ENCODE data around the gene FLYWCH2. TPM values are rescaled to one million over a fixed set of nuclear protein-coding genes. Genes with fewer than 3 reads are reported as not detected.

FLYWCH2 gene
- total and polyA plus RNA-seq, 2 experiments from 2014 or later: 30.9 to 45.0 TPM

DNA sequence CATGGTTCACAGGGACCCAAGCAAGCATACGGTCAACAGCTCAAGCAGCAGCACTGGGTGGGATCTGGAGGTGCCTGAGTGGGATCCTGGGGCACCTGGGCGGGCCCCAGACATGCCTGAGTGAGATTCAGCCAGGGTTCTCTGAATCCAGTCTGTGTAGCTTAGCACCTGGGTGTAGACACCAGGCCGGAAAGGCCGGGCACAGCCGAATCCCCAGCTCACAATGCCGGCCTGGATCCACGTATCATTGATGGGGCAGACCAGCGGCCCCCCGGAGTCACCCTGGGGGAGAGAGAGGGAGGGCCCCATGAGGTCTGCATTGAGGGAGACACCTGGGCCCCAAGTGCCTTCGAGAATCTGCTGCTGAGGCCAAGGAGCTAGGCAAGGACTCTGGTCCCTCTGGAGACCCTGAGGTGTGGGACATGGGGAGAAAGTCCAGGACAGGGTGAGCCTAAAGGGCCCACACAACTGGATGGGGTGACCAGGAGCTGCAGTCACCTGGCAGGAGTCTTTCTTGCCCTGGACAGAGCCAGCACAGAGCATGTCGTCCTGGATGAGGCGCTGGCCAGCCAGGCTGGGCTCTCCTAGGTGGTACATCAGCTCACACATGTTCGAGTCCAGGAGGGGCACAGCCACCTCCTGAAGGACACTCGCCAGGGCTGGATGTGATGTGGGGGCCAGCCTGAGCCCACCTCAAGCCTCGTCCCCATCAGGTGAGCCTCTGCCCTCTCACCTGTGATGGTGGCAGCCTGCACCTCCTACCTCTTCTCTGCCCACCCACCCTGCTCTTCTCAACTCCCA is 43.2 kb upstream of the FLYWCH2 start (continued):
- TF ChIP-seq, protein P1, sequence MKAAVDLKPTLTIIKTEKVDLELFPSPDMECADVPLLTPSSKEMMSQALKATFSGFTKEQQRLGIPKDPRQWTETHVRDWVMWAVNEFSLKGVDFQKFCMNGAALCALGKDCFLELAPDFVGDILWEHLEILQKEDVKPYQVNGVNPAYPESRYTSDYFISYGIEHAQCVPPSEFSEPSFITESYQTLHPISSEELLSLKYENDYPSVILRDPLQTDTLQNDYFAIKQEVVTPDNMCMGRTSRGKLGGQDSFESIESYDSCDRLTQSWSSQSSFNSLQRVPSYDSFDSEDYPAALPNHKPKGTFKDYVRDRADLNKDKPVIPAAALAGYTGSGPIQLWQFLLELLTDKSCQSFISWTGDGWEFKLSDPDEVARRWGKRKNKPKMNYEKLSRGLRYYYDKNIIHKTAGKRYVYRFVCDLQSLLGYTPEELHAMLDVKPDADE (IDR thresholded peaks at IDR 0.05): no peak

DNA sequence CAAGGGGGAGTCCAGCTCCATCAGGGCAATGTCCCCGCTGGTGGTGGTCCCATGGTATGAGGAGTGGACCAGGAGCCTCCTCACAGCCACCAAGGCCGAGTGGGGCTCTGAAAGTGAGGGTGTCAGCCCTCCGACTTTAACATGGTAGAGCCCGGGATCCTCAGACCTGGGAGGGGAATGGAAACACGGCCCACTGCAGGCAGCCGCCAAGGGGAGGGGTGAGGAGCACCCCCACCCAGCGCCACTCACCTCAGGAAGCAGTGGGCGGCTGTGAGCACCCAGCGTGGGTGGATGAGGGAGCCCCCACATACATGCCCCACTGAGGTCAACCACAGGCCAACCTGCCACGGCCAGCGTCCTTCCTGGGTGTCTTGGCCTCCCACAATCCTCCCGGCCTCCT is 42.1 kb upstream of the FLYWCH2 start:
- Mint-ChIP-seq H3K9me3 (peaks cover 7% of the 10 kb centered on the region), H3K36me3 (ENCODE audit: low read depth) (no peaks in the 10 kb centered on the region), H3K4me1 (peaks cover 13% of the 10 kb centered on the region), H3K27me3 (ENCODE audit: insufficient read depth, low read depth, poor library complexity) (peaks cover 14% of the 10 kb centered on the region), H3K4me3 (no peak overlapping the region), H3K27ac (no peak overlapping the region)
- DNase-seq (ENCODE audit: low spot score) (no peak), ATAC-seq (no peak)
- Histone ChIP-seq H3K27me3 (ENCODE audit: insufficient read depth) (peaks cover 13% of the 10 kb centered on the region; the same call in 1 of the 2 replicates), H3K4me2 (no peak overlapping the region), H3F3A (replicated peaks; ENCODE audit: low read depth) (no peaks in the 10 kb centered on the region; the same call in 1 of the 2 replicates), H4K20me1 (replicated peaks; ENCODE audit: insufficient read depth) (no peaks in the 10 kb centered on the region), H3K27ac (ENCODE audit: low read depth) (no peak overlapping the region), H3K9me2 (ENCODE audit: insufficient read depth) (no peaks in the 10 kb centered on the region), H3K4me3 (no peak overlapping the region), H2AFZ (no peak overlapping the region), H3K36me3 (ENCODE audit: insufficient read depth) (no peaks in the 10 kb centered on the region), H3K4me1 (ENCODE audit: insufficient read depth) (no peaks in the 10 kb centered on the region), H3K79me2 (replicated peaks; ENCODE audit: insufficient read depth) (no peaks in the 10 kb centered on the region)
- TF ChIP-seq, protein P1 (IDR thresholded peaks at IDR 0.05): no peak
- TF ChIP-seq, protein P2, sequence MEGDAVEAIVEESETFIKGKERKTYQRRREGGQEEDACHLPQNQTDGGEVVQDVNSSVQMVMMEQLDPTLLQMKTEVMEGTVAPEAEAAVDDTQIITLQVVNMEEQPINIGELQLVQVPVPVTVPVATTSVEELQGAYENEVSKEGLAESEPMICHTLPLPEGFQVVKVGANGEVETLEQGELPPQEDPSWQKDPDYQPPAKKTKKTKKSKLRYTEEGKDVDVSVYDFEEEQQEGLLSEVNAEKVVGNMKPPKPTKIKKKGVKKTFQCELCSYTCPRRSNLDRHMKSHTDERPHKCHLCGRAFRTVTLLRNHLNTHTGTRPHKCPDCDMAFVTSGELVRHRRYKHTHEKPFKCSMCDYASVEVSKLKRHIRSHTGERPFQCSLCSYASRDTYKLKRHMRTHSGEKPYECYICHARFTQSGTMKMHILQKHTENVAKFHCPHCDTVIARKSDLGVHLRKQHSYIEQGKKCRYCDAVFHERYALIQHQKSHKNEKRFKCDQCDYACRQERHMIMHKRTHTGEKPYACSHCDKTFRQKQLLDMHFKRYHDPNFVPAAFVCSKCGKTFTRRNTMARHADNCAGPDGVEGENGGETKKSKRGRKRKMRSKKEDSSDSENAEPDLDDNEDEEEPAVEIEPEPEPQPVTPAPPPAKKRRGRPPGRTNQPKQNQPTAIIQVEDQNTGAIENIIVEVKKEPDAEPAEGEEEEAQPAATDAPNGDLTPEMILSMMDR (conservative IDR thresholded peaks at IDR 0.05; ENCODE audit: low read depth in 2 of 2): no peak
- TF ChIP-seq, protein P3, sequence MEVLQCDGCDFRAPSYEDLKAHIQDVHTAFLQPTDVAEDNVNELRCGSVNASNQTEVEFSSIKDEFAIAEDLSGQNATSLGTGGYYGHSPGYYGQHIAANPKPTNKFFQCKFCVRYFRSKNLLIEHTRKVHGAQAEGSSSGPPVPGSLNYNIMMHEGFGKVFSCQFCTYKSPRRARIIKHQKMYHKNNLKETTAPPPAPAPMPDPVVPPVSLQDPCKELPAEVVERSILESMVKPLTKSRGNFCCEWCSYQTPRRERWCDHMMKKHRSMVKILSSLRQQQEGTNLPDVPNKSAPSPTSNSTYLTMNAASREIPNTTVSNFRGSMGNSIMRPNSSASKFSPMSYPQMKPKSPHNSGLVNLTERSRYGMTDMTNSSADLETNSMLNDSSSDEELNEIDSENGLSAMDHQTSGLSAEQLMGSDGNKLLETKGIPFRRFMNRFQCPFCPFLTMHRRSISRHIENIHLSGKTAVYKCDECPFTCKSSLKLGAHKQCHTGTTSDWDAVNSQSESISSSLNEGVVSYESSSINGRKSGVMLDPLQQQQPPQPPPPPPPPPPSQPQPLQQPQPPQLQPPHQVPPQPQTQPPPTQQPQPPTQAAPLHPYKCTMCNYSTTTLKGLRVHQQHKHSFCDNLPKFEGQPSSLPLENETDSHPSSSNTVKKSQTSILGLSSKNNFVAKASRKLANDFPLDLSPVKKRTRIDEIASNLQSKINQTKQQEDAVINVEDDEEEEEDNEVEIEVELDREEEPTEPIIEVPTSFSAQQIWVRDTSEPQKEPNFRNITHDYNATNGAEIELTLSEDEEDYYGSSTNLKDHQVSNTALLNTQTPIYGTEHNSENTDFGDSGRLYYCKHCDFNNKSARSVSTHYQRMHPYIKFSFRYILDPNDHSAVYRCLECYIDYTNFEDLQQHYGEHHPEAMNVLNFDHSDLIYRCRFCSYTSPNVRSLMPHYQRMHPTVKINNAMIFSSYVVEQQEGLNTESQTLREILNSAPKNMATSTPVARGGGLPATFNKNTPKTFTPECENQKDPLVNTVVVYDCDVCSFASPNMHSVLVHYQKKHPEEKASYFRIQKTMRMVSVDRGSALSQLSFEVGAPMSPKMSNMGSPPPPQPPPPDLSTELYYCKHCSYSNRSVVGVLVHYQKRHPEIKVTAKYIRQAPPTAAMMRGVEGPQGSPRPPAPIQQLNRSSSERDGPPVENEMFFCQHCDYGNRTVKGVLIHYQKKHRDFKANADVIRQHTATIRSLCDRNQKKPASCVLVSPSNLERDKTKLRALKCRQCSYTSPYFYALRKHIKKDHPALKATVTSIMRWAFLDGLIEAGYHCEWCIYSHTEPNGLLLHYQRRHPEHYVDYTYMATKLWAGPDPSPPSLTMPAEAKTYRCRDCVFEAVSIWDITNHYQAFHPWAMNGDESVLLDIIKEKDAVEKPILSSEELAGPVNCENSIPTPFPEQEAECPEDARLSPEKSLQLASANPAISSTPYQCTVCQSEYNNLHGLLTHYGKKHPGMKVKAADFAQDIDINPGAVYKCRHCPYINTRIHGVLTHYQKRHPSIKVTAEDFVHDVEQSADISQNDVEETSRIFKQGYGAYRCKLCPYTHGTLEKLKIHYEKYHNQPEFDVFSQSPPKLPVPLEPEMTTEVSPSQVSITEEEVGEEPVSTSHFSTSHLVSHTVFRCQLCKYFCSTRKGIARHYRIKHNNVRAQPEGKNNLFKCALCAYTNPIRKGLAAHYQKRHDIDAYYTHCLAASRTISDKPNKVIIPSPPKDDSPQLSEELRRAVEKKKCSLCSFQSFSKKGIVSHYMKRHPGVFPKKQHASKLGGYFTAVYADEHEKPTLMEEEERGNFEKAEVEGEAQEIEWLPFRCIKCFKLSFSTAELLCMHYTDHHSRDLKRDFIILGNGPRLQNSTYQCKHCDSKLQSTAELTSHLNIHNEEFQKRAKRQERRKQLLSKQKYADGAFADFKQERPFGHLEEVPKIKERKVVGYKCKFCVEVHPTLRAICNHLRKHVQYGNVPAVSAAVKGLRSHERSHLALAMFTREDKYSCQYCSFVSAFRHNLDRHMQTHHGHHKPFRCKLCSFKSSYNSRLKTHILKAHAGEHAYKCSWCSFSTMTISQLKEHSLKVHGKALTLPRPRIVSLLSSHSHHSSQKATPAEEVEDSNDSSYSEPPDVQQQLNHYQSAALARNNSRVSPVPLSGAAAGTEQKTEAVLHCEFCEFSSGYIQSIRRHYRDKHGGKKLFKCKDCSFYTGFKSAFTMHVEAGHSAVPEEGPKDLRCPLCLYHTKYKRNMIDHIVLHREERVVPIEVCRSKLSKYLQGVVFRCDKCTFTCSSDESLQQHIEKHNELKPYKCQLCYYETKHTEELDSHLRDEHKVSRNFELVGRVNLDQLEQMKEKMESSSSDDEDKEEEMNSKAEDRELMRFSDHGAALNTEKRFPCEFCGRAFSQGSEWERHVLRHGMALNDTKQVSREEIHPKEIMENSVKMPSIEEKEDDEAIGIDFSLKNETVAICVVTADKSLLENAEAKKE (CRISPR knock-in tag; IDR thresholded peaks at IDR 0.05): no peak
- TF ChIP-seq NANOG (IDR thresholded peaks at IDR 0.05; ENCODE audit: borderline replicate concordance) (no peak), JUNB (IDR thresholded peaks at IDR 0.05; ENCODE audit: unreplicated experiment) (no peak), ZNF331 (CRISPR knock-in tag; IDR thresholded peaks at IDR 0.05; ENCODE audit: low read depth) (no peak), STAT1 (IDR thresholded peaks at IDR 0.05; ENCODE audit: unreplicated experiment) (no peak)
- TF ChIP-seq, protein P4, sequence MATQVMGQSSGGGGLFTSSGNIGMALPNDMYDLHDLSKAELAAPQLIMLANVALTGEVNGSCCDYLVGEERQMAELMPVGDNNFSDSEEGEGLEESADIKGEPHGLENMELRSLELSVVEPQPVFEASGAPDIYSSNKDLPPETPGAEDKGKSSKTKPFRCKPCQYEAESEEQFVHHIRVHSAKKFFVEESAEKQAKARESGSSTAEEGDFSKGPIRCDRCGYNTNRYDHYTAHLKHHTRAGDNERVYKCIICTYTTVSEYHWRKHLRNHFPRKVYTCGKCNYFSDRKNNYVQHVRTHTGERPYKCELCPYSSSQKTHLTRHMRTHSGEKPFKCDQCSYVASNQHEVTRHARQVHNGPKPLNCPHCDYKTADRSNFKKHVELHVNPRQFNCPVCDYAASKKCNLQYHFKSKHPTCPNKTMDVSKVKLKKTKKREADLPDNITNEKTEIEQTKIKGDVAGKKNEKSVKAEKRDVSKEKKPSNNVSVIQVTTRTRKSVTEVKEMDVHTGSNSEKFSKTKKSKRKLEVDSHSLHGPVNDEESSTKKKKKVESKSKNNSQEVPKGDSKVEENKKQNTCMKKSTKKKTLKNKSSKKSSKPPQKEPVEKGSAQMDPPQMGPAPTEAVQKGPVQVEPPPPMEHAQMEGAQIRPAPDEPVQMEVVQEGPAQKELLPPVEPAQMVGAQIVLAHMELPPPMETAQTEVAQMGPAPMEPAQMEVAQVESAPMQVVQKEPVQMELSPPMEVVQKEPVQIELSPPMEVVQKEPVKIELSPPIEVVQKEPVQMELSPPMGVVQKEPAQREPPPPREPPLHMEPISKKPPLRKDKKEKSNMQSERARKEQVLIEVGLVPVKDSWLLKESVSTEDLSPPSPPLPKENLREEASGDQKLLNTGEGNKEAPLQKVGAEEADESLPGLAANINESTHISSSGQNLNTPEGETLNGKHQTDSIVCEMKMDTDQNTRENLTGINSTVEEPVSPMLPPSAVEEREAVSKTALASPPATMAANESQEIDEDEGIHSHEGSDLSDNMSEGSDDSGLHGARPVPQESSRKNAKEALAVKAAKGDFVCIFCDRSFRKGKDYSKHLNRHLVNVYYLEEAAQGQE (IDR thresholded peaks at IDR 0.05; ENCODE audit: unreplicated experiment): no peak
